ENCODE measurements around the gene UGGT1.

The UGGT1 gene

GRCh38 chr2:128134573-128134972 lies 43.6 kb downstream of the UGGT1 start:
- no peak for TF ChIP-seq CTCF (IDR thresholded peaks at IDR 0.05; ENCODE audit: extremely low read depth, insufficient read depth, missing control alignments)
- in situ Hi-C loops (cut with MboI; ENCODE audit: low pct_unique_long_range_greater_than_20kb, low sequenced_read_pairs, unreplicated experiment) = no loop called here
- DNase-seq (ENCODE audit: low spot score) = no peak

GRCh38 chr2:128137094-128137616 lies 46.2 kb downstream of the UGGT1 start:
- in situ Hi-C loops (cut with MboI; ENCODE audit: low pct_unique_long_range_greater_than_20kb, low sequenced_read_pairs, unreplicated experiment) = no loop called here
- no peak for DNase-seq (ENCODE audit: low spot score)
- no peak for TF ChIP-seq CTCF (IDR thresholded peaks at IDR 0.05; ENCODE audit: extremely low read depth, insufficient read depth, missing control alignments)

- no peak for DNase-seq (ENCODE audit: low spot score)
- in situ Hi-C loops (cut with MboI; ENCODE audit: low pct_unique_long_range_greater_than_20kb, low sequenced_read_pairs, unreplicated experiment) = no loop called here
- no peak for TF ChIP-seq CTCF (IDR thresholded peaks at IDR 0.05; ENCODE audit: extremely low read depth, insufficient read depth, missing control alignments)
Measured at GRCh38 chr2:128139624-128140023, 48.6 kb downstream of the UGGT1 start.

GRCh38 chr2:128145651-128146050 lies 54.7 kb downstream of the UGGT1 start:
- DNase-seq (ENCODE audit: low spot score) = no peak
- TF ChIP-seq CTCF (IDR thresholded peaks at IDR 0.05; ENCODE audit: extremely low read depth, insufficient read depth, missing control alignments) = no peak

GRCh38 chr2:128153786-128154185 lies 62.8 kb downstream of the UGGT1 start:
- DNase-seq (ENCODE audit: low spot score) = no peak
- TF ChIP-seq CTCF (IDR thresholded peaks at IDR 0.05; ENCODE audit: extremely low read depth, insufficient read depth, missing control alignments) = no peak
- in situ Hi-C loops (cut with MboI; ENCODE audit: low pct_unique_long_range_greater_than_20kb, low sequenced_read_pairs, unreplicated experiment) = no loop called here

More at GRCh38 chr2:128145651-128146050, 54.7 kb downstream of the UGGT1 start:
- in situ Hi-C loops (cut with MboI; ENCODE audit: low pct_unique_long_range_greater_than_20kb, low sequenced_read_pairs, unreplicated experiment) = no loop called here

- no peak for DNase-seq (ENCODE audit: low spot score)
- in situ Hi-C loops (cut with MboI; ENCODE audit: low pct_unique_long_range_greater_than_20kb, low sequenced_read_pairs, unreplicated experiment) = no loop called here
- TF ChIP-seq CTCF (IDR thresholded peaks at IDR 0.05; ENCODE audit: extremely low read depth, insufficient read depth, missing control alignments) = no peak
Measured at GRCh38 chr2:128154225-128154624, 63.2 kb downstream of the UGGT1 start.

- in situ Hi-C loops (cut with MboI; ENCODE audit: low pct_unique_long_range_greater_than_20kb, low sequenced_read_pairs, unreplicated experiment) = no loop called here
- no peak for TF ChIP-seq CTCF (IDR thresholded peaks at IDR 0.05; ENCODE audit: extremely low read depth, insufficient read depth, missing control alignments)
- DNase-seq (ENCODE audit: low spot score) = peak; percentile 50
Measured at GRCh38 chr2:128155970-128156369, 65.0 kb downstream of the UGGT1 start.
